OCI-LY1 (cell line): Measurements from ENCODE around the gene AMPH.

Source experiments
- EZH2 ChIP-seq: fragments of 200-600 bp; sonication (generic), shearing (Covaris generic); IDR thresholded peaks from 2 replicates; pipeline ENCODE4 v1.8.0; 2017; ENCODE audit warnings: borderline replicate concordance, mixed run types, mild to moderate bottlenecking, antibody characterized with exemption, low read length, moderate library complexity, mixed read lengths
- TF ChIP-seq, protein P1 (sequence below): fragments of 200-600 bp; sonication (generic), shearing (Covaris generic); IDR thresholded peaks from 2 replicates; pipeline ENCODE4 v1.5.1; 2017; ENCODE audit warnings: mild to moderate bottlenecking, antibody characterized with exemption, low read length, moderate library complexity, mixed read lengths

DNA sequence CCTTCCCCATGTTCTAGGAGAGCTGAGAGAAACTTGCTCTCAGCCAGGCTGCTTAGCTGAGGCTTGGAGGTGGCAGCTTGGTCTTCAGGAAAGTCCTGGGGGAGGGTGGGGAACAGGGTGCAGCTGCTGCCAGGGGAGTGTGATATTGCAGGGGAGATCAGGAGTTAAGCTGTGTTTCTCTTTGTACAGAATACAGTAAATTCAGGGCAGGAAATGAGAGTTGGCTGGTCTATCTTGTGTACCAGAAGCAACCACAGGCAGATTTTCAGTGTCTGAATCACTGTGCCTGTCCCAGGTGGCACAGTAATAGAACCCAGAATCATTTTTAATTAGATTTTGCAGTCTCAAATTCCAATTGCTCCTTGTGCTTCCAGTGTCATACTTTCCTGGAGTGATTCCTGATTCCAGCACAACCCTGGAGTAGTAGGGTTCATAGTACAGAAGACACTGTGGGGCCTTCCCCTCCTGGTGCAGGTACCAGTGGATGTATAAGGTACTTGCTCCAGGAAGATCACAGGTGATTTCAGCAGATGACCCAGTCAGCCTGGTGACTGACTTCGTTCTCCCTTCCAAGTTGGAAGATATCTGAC, 263.8 kb downstream of the AMPH start:
- TF ChIP-seq, protein P1, sequence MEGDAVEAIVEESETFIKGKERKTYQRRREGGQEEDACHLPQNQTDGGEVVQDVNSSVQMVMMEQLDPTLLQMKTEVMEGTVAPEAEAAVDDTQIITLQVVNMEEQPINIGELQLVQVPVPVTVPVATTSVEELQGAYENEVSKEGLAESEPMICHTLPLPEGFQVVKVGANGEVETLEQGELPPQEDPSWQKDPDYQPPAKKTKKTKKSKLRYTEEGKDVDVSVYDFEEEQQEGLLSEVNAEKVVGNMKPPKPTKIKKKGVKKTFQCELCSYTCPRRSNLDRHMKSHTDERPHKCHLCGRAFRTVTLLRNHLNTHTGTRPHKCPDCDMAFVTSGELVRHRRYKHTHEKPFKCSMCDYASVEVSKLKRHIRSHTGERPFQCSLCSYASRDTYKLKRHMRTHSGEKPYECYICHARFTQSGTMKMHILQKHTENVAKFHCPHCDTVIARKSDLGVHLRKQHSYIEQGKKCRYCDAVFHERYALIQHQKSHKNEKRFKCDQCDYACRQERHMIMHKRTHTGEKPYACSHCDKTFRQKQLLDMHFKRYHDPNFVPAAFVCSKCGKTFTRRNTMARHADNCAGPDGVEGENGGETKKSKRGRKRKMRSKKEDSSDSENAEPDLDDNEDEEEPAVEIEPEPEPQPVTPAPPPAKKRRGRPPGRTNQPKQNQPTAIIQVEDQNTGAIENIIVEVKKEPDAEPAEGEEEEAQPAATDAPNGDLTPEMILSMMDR, result no peak
- no peak for TF ChIP-seq EZH2
